Endodermal cell (in vitro differentiated cells): Measurements from ENCODE around the gene CAMSAP1. TPM values are rescaled to one million over a fixed set of nuclear protein-coding genes. Genes with fewer than 3 reads are reported as not detected.
A peak's percentile ranks its signal among the peaks of the same experiment; 100 is the strongest.

Source experiments
- DNase-seq: peaks from one replicate; pipeline ENCODE4 v3.0.0-alpha.2; 2017
- H3K27ac ChIP-seq: 2 replicates; pipeline ENCODE4 v1.5.1; 2013; ENCODE audit warnings: mild to moderate bottlenecking, low read depth, low read length, moderate library complexity
- H3K27me3 ChIP-seq: 2 replicates; pipeline ENCODE4 v1.6.1; 2013; ENCODE audit warnings: mild to moderate bottlenecking, low read length, moderate library complexity; ENCODE audit not compliant: insufficient read depth, control insufficient read depth, poor library complexity, severe bottlenecking
- H3K36me3 ChIP-seq: 2 replicates; pipeline ENCODE4 v1.7.0; 2013; ENCODE audit warnings: mild to moderate bottlenecking, low read length, moderate library complexity; ENCODE audit not compliant: control insufficient read depth, insufficient read depth
- H3K4me1 ChIP-seq: one replicate; pipeline ENCODE4 v1.7.0; 2013; ENCODE audit warnings: low read length; ENCODE audit not compliant: control insufficient read depth, insufficient read depth
- H3K4me3 ChIP-seq: 2 replicates; pipeline ENCODE4 v1.5.1; 2013; ENCODE audit warnings: mild to moderate bottlenecking, low read length, moderate library complexity
- H3K9ac ChIP-seq: 2 replicates; pipeline ENCODE4 v1.6.1; 2013; ENCODE audit warnings: mild to moderate bottlenecking, low read length, moderate library complexity; ENCODE audit not compliant: poor library complexity, severe bottlenecking; ENCODE audit errors: extremely low read depth
- H3K9me3 ChIP-seq: 2 replicates; pipeline ENCODE4 v1.6.1; 2013; ENCODE audit warnings: mild to moderate bottlenecking, low read length, moderate library complexity; ENCODE audit not compliant: control insufficient read depth
- H3K27ac Mint-ChIP-seq: 2 replicates; pipeline ENCODE4 v1.8.0; 2020; ENCODE audit warnings: mixed read lengths
- H3K27me3 Mint-ChIP-seq: 2 replicates; pipeline ENCODE4 v1.8.0; 2021; ENCODE audit warnings: mild to moderate bottlenecking, mixed read lengths; ENCODE audit not compliant: insufficient read depth
- H3K36me3 Mint-ChIP-seq: 2 replicates; pipeline ENCODE4 v1.8.0; 2020; ENCODE audit warnings: low read depth, mixed read lengths
- H3K4me1 Mint-ChIP-seq: 2 replicates; pipeline ENCODE4 v1.8.0; 2020; ENCODE audit warnings: mixed read lengths
- H3K4me3 Mint-ChIP-seq: 2 replicates; pipeline ENCODE4 v1.8.0; 2020; ENCODE audit warnings: mild to moderate bottlenecking, moderate library complexity, mixed read lengths
- H3K9me3 Mint-ChIP-seq: 2 replicates; pipeline ENCODE4 v1.8.0; 2020; ENCODE audit warnings: mild to moderate bottlenecking, mixed read lengths
- WGBS, 2 experiments: methylation state at CpG; one replicate each; pipeline versions ENCODE4 v1.1.5 to v1.1.7; 2013; ENCODE audit warnings: missing lambda C conversion rate in 2 of 2, mixed read lengths in 1 of 2; ENCODE audit not compliant: insufficient coverage in 1 of 2, insufficient read length in 1 of 2; 5-methylcytosine and 5-hydroxymethylcytosine counted together
- total RNA-seq, 2 donors: library from RNA; stranded (reverse); fragmentation: NEBNext Ultra II Directional in 1 of 2; extraction: Animal tissue kit (Norgen Biotek cat#: 25700) in 1 of 2; gene quantifications; 2 replicates in 1 of 2; 3 replicates in 1 of 2; pipeline ENCODE4 v1.2.1, GENCODE V29; 2021
- TF ChIP-seq, protein P1 (sequence below): fragments of 200-600 bp; sonication (generic); conservative IDR thresholded peaks from 2 replicates; pipeline ENCODE4 v1.5.0; 2021; ENCODE audit warnings: antibody characterized with exemption, mild to moderate bottlenecking

Gene CAMSAP1
- total RNA-seq, 2 donors from 2014 or later, result 40.1 to 43.1 TPM

- 95 to 97% methylated on average over 18 to 20 of the region's 20 CpGs for WGBS, 2 experiments
- H3K4me3 Mint-ChIP-seq, result no peak overlapping the region
Observed at GRCh38 chr9:135821116-135821515, 86.2 kb downstream of the CAMSAP1 start.

DNA sequence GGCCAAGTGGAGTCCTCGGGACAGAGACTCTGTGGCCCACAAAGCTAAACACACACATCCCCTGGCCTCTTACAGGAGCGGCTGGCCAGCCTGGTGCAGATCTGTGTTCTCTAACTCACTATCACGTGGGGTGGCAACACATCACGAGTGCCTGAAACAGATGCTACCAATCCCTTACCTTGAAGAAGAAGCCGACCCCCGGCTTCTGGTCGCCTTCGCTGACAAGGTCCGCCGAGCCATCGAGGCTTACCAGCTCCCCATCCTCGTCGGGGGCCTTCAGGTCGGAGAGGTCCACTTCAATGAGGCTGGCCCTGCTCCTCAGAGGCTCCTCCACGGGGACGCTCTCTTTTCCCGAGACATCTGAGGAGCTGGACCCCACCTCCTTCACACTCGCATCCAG lies 86.7 kb downstream of the CAMSAP1 start:
- TF ChIP-seq, protein P1, sequence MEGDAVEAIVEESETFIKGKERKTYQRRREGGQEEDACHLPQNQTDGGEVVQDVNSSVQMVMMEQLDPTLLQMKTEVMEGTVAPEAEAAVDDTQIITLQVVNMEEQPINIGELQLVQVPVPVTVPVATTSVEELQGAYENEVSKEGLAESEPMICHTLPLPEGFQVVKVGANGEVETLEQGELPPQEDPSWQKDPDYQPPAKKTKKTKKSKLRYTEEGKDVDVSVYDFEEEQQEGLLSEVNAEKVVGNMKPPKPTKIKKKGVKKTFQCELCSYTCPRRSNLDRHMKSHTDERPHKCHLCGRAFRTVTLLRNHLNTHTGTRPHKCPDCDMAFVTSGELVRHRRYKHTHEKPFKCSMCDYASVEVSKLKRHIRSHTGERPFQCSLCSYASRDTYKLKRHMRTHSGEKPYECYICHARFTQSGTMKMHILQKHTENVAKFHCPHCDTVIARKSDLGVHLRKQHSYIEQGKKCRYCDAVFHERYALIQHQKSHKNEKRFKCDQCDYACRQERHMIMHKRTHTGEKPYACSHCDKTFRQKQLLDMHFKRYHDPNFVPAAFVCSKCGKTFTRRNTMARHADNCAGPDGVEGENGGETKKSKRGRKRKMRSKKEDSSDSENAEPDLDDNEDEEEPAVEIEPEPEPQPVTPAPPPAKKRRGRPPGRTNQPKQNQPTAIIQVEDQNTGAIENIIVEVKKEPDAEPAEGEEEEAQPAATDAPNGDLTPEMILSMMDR, result no peak
- no peak overlapping the region for H3K4me3 ChIP-seq
- Mint-ChIP-seq H3K9me3 (no peaks in the 10 kb centered on the region), H3K36me3 (peaks cover 92% of the 10 kb centered on the region), H3K27ac (no peak overlapping the region), H3K27me3 (no peaks in the 10 kb centered on the region), H3K4me3 (no peak overlapping the region), H3K4me1 (no peaks in the 10 kb centered on the region)
- 95 to 98% methylated on average over 14 to 18 of the region's 18 CpGs for WGBS, 2 experiments
- no peaks in the 10 kb centered on the region for H3K9me3 ChIP-seq
- DNase-seq, result no peak
- H3K4me1 ChIP-seq, result no peaks in the 10 kb centered on the region
- peaks cover 74% of the 10 kb centered on the region for H3K36me3 ChIP-seq
- H3K27me3 ChIP-seq, result no peaks in the 10 kb centered on the region
- no peak overlapping the region for H3K27ac ChIP-seq
- no peak overlapping the region for H3K9ac ChIP-seq

More at GRCh38 chr9:135821116-135821515, 86.2 kb downstream of the CAMSAP1 start:
- no peaks in the 10 kb centered on the region for H3K4me1 ChIP-seq
- no peak overlapping the region for H3K27ac ChIP-seq
- H3K27me3 ChIP-seq, result no peaks in the 10 kb centered on the region
- TF ChIP-seq, protein P1, result no peak
- H3K27me3 Mint-ChIP-seq, result no peaks in the 10 kb centered on the region
- H3K9me3 Mint-ChIP-seq, result no peaks in the 10 kb centered on the region
- H3K4me1 Mint-ChIP-seq, result no peaks in the 10 kb centered on the region
- no peaks in the 10 kb centered on the region for H3K9me3 ChIP-seq
- DNase-seq, result no peak
- H3K36me3 Mint-ChIP-seq, result peaks cover 88% of the 10 kb centered on the region
- no peak overlapping the region for H3K4me3 ChIP-seq
- H3K27ac Mint-ChIP-seq, result no peak overlapping the region
- H3K9ac ChIP-seq, result no peak overlapping the region
- H3K36me3 ChIP-seq, result peaks cover 75% of the 10 kb centered on the region

GRCh38 chr9:135819905-135820304 lies 87.4 kb downstream of the CAMSAP1 start:
- H3K27me3 ChIP-seq, result no peaks in the 10 kb centered on the region
- H3K36me3 ChIP-seq, result peaks cover 75% of the 10 kb centered on the region
- H3K9me3 Mint-ChIP-seq, result no peaks in the 10 kb centered on the region
- whole genome bisulfite sequencing, 2 experiments, result 90 to 92% methylated on average over 11 to 13 of the region's 13 CpGs
- H3K36me3 Mint-ChIP-seq, result peaks cover 91% of the 10 kb centered on the region
- H3K4me1 ChIP-seq, result no peaks in the 10 kb centered on the region
- no peak overlapping the region for H3K27ac ChIP-seq
- no peaks in the 10 kb centered on the region for H3K27me3 Mint-ChIP-seq
- no peak overlapping the region for H3K27ac Mint-ChIP-seq
- no peak overlapping the region for H3K4me3 Mint-ChIP-seq
- peak; percentile 68 for DNase-seq
- H3K4me1 Mint-ChIP-seq, result no peaks in the 10 kb centered on the region
- H3K4me3 ChIP-seq, result no peak overlapping the region
- H3K9ac ChIP-seq, result no peak overlapping the region
- H3K9me3 ChIP-seq, result no peaks in the 10 kb centered on the region
- TF ChIP-seq, protein P1, result peak; percentile 73
